GM06990 (cell line): ENCODE data around the gene CIAO2B.

Experiments
- DNase-seq: peaks from one replicate; pipeline ENCODE4 v3.0.0-alpha.2; 2011; ENCODE audit not compliant: insufficient read length; ENCODE audit errors: extremely low read depth
- H3K27me3 ChIP-seq: replicated peaks from 2 replicates; pipeline ENCODE4 v1.6.0; 2011; ENCODE audit warnings: low read length; ENCODE audit not compliant: control insufficient read depth, insufficient read depth
- H3K36me3 ChIP-seq: 2 replicates; pipeline ENCODE4 v1.5.1; 2011; ENCODE audit warnings: low read length; ENCODE audit not compliant: control insufficient read depth, insufficient read depth
- H3K4me3 ChIP-seq: replicated peaks from 2 replicates; pipeline ENCODE4 v1.5.1; 2011; ENCODE audit warnings: low read depth, mild to moderate bottlenecking, control low read depth, low read length
- CTCF ChIP-seq: IDR thresholded peaks from 2 replicates; pipeline ENCODE4 v1.5.1; 2011; ENCODE audit warnings: low read length, control low read depth, mild to moderate bottlenecking, inconsistent platforms; ENCODE audit not compliant: insufficient read depth, poor library complexity, severe bottlenecking

Gene CIAO2B

GRCh38 chr16:66882702-66883101 lies 51.5 kb downstream of the CIAO2B start:
- Histone ChIP-seq H3K4me3 (no peak overlapping the region), H3K36me3 (peaks cover 13% of the 10 kb centered on the region), H3K27me3 (no peaks in the 10 kb centered on the region)
- DNase-seq = no peak
- no peak for TF ChIP-seq CTCF
